SK-N-SH (cell line): Measurements from ENCODE around the gene TRAPPC2L. TPM values are rescaled to one million over a fixed set of nuclear protein-coding genes. Genes with fewer than 3 reads are reported as not detected.
A peak's percentile ranks its signal among the peaks of the same experiment; 100 is the strongest.

Experiments
- CTCF ChIA-PET: fragments of 300-600, 350-600 bp; formaldehyde crosslinking; extraction: SDS; loops from one replicate; lab custom pipeline; 2021; lab: Yijun Ruan, JAX
- POLR2A ChIA-PET: fragments of 350-600 bp; sonication (Branson Sonifier 250); formaldehyde crosslinking; extraction: SDS; loops from one replicate; lab custom pipeline; 2020; ENCODE audit warnings: antibody characterized with exemption, inconsistent platforms; lab: Yijun Ruan, JAX
- DNase-seq: peaks from one replicate; pipeline ENCODE4 v3.0.0; 2012
- H2AFZ ChIP-seq: fragments of 200-600 bp; sonication (generic); 2 replicates; pipeline ENCODE4 v1.8.1; 2016; ENCODE audit warnings: antibody characterized with exemption, mild to moderate bottlenecking, low read depth
- H3F3A ChIP-seq: fragments of 200-600 bp; sonication (generic); replicated peaks from 2 replicates; pipeline ENCODE3; 2016; ENCODE audit warnings: antibody characterized with exemption, mild to moderate bottlenecking; ENCODE audit not compliant: insufficient read depth
- H3K27ac ChIP-seq, 2 experiments: fragments of 200-500 bp in 1 of 2; fragments of 200-600 bp in 1 of 2; sonication (Bioruptor generic) in 1 of 2; sonication (generic), shearing (Covaris generic) in 1 of 2; 2 replicates each; pipeline versions ENCODE4 v1.5.1 to v1.6.1; 2014 to 2016; ENCODE audit warnings: low read depth in 2 of 2, inconsistent platforms in 1 of 2, low read length in 1 of 2, mild to moderate bottlenecking in 1 of 2, mixed read lengths in 1 of 2
- H3K27me3 ChIP-seq: fragments of 200-600 bp; sonication (generic), shearing (Covaris generic); 2 replicates; pipeline ENCODE4 v1.6.1; 2016; ENCODE audit warnings: mixed run types; ENCODE audit not compliant: insufficient read depth
- H3K36me3 ChIP-seq, 2 experiments: fragments of 200-500 bp in 1 of 2; fragments of 200-600 bp in 1 of 2; sonication (Bioruptor generic) in 1 of 2; sonication (generic) in 1 of 2; replicated peaks in 1 of 2; 2 replicates each; pipeline versions ENCODE3 to v1.5.1; 2014 to 2016; ENCODE audit warnings: low read length in 1 of 2, mild to moderate bottlenecking in 1 of 2; ENCODE audit not compliant: insufficient read depth in 2 of 2, control insufficient read depth in 1 of 2
- H3K4me1 ChIP-seq, 2 experiments: fragments of 200-500 bp in 1 of 2; fragments of 200-600 bp in 1 of 2; sonication (Bioruptor generic) in 1 of 2; sonication (generic), shearing (Covaris generic) in 1 of 2; 2 replicates each; pipeline versions ENCODE4 v1.5.1 to v1.6.1; 2014 to 2016; ENCODE audit warnings: low read depth in 1 of 2, low read length in 1 of 2, mixed run types in 1 of 2; ENCODE audit not compliant: insufficient read depth in 2 of 2, control insufficient read depth in 1 of 2
- H3K4me2 ChIP-seq: fragments of 200-600 bp; sonication (generic), shearing (Covaris generic); 2 replicates; pipeline ENCODE4 v1.6.1; 2017; ENCODE audit warnings: mixed run types
- H3K4me3 ChIP-seq, 2 experiments: fragments of 200-500 bp in 1 of 2; fragments of 200-600 bp in 1 of 2; sonication (Bioruptor generic) in 1 of 2; sonication (generic), shearing (Covaris generic) in 1 of 2; 2 replicates each; pipeline versions ENCODE4 v1.5.1 to v1.8.1; 2014 to 2016; ENCODE audit warnings: low read depth in 2 of 2, inconsistent platforms in 1 of 2, low read length in 1 of 2, mild to moderate bottlenecking in 1 of 2, mixed read lengths in 1 of 2, moderate library complexity in 1 of 2
- H3K79me2 ChIP-seq: fragments of 200-600 bp; sonication (generic); 2 replicates; pipeline ENCODE4 v1.8.1; 2017; ENCODE audit warnings: mild to moderate bottlenecking; ENCODE audit not compliant: insufficient read depth
- H3K9ac ChIP-seq: fragments of 200-600 bp; sonication (generic); 2 replicates; pipeline ENCODE4 v1.6.1; 2017; ENCODE audit warnings: mixed run types
- H3K9me2 ChIP-seq: fragments of 200-600 bp; sonication (generic); 2 replicates; pipeline ENCODE4 v1.6.1; 2017; ENCODE audit warnings: mixed run types
- H3K9me3 ChIP-seq: fragments of 200-600 bp; sonication (generic); 2 replicates; pipeline ENCODE4 v1.6.1; 2017; ENCODE audit warnings: mixed run types, mild to moderate bottlenecking, moderate library complexity
- H4K20me1 ChIP-seq: fragments of 200-600 bp; sonication (generic); 2 replicates; pipeline ENCODE4 v1.6.1; 2017; ENCODE audit warnings: mild to moderate bottlenecking, mixed run types; ENCODE audit not compliant: insufficient read depth
- EP300 ChIP-seq, 2 experiments: IDR thresholded peaks; 2 replicates each; pipeline versions ENCODE4 v1.4.0 to v1.6.1; 2012; ENCODE audit warnings: borderline replicate concordance in 1 of 2, low read depth in 1 of 2, low read length in 1 of 2
- FOXJ3 ChIP-seq: sonication (generic); formaldehyde crosslinking; IDR thresholded peaks from 2 replicates; pipeline ENCODE4 v1.5.1; 2020; ENCODE audit warnings: mild to moderate bottlenecking, missing genetic modification reagents
- FOXM1 ChIP-seq: IDR thresholded peaks from 2 replicates; pipeline ENCODE4 v1.4.0; 2012; ENCODE audit warnings: low read depth, mild to moderate bottlenecking
- GABPA ChIP-seq: IDR thresholded peaks from 2 replicates; pipeline ENCODE4 v1.4.0; 2012; ENCODE audit warnings: low read depth, mild to moderate bottlenecking
- GATA2 ChIP-seq: sonication (generic); formaldehyde crosslinking; IDR thresholded peaks from 2 replicates; pipeline ENCODE4 v1.5.0; 2020; ENCODE audit warnings: mild to moderate bottlenecking, missing genetic modification reagents
- JUND ChIP-seq: IDR thresholded peaks from 2 replicates; pipeline ENCODE4 v1.4.0; 2012
- NFIC ChIP-seq: IDR thresholded peaks from 2 replicates; pipeline ENCODE4 v1.4.0; 2012; ENCODE audit warnings: borderline replicate concordance
- RAD21 ChIP-seq: IDR thresholded peaks from 2 replicates; pipeline ENCODE4 v1.6.1; 2012; ENCODE audit warnings: mild to moderate bottlenecking, low read length
- TEAD4 ChIP-seq: IDR thresholded peaks from 2 replicates; pipeline ENCODE4 v1.4.0; 2012; ENCODE audit warnings: mild to moderate bottlenecking, borderline replicate concordance; ENCODE audit not compliant: insufficient read depth
- WGBS: methylation state at CpG from one replicate; pipeline ENCODE4 v1.1.6; 2017; ENCODE audit warnings: low lambda C conversion rate; 5-methylcytosine and 5-hydroxymethylcytosine counted together
- polyA plus RNA-seq, 3 experiments: library from polyadenylated mRNA; depleted of rRNA; stranded (reverse); fragments of >200 nt; gene quantifications; 2 replicates each; pipeline ENCODE4 v1.2.3, GENCODE V29; 2012
- TF ChIP-seq, protein P1 (sequence below): IDR thresholded peaks from 2 replicates; pipeline ENCODE4 v1.6.1; 2012; ENCODE audit warnings: mild to moderate bottlenecking, low read depth, low read length, moderate library complexity

Gene TRAPPC2L
- polyA plus RNA-seq, 1 of the 3 experiments (the other 2 are of a cell fraction) = 73.9 TPM

DNA sequence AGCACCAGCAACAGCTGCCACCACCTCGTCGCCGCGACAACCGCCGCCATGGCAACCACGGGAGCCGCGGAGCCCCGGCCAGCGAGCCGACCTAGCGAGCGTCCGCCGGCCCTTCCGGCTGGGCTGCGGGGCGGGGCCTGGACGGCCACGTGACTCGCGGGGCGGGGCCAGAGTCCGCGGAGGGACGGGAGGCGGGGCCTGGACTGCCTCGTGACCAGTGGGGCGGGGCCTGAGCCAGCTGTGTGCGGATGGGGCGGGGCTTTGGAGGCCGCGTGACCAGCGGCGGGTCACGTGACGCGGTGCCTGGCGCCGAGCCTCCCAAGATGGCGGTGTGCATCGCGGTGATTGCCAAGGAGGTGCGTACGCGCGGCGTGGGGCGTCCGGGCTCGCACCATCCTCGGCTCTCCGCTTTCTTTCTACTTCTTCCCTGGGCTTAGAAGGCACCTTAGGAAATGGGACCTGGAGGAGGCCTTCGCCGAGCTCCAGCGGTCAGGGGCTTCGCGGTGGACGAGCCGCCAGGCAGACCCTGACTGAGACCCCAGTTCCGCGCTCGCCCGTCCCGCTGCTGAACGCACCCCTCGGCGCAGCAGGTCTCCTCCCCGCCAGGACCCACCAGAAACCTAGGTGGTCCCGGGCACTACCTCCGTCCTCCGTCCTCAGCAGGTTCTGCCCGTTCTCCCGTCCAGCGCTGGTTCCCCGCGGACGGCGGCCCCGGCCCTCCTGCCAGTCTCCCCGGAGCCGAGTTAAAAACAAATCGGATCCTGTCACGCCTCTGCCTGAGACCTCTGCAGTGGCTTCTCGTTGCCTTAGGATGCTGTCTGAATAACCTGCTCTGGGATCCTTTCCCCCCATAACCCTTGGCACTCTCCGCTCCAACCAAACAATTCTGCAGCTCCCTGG is at the start of gene TRAPPC2L, which contains the start of gene GALNS (continued):
- no peak for TF ChIP-seq GATA2 (CRISPR knock-in tag)
- no peak for TF ChIP-seq RAD21
- TF ChIP-seq, protein P1, sequence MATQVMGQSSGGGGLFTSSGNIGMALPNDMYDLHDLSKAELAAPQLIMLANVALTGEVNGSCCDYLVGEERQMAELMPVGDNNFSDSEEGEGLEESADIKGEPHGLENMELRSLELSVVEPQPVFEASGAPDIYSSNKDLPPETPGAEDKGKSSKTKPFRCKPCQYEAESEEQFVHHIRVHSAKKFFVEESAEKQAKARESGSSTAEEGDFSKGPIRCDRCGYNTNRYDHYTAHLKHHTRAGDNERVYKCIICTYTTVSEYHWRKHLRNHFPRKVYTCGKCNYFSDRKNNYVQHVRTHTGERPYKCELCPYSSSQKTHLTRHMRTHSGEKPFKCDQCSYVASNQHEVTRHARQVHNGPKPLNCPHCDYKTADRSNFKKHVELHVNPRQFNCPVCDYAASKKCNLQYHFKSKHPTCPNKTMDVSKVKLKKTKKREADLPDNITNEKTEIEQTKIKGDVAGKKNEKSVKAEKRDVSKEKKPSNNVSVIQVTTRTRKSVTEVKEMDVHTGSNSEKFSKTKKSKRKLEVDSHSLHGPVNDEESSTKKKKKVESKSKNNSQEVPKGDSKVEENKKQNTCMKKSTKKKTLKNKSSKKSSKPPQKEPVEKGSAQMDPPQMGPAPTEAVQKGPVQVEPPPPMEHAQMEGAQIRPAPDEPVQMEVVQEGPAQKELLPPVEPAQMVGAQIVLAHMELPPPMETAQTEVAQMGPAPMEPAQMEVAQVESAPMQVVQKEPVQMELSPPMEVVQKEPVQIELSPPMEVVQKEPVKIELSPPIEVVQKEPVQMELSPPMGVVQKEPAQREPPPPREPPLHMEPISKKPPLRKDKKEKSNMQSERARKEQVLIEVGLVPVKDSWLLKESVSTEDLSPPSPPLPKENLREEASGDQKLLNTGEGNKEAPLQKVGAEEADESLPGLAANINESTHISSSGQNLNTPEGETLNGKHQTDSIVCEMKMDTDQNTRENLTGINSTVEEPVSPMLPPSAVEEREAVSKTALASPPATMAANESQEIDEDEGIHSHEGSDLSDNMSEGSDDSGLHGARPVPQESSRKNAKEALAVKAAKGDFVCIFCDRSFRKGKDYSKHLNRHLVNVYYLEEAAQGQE = peak; percentile 56; the same call in 1 of the 2 replicates
- peak; percentile 79 for TF ChIP-seq NFIC
- TF ChIP-seq FOXM1 = no peak
- no peak for TF ChIP-seq EP300 (IDR thresholded peaks at IDR 0.05; ENCODE audit: borderline replicate concordance in 1 of 2, low read depth in 1 of 2, low read length in 1 of 2)
- TF ChIP-seq FOXJ3 (CRISPR knock-in tag) = no peak
- 0 out of 2 replicates have a peak, but pooled peaks have one; percentile 9 for TF ChIP-seq GABPA
- TF ChIP-seq JUND = no peak

DNA sequence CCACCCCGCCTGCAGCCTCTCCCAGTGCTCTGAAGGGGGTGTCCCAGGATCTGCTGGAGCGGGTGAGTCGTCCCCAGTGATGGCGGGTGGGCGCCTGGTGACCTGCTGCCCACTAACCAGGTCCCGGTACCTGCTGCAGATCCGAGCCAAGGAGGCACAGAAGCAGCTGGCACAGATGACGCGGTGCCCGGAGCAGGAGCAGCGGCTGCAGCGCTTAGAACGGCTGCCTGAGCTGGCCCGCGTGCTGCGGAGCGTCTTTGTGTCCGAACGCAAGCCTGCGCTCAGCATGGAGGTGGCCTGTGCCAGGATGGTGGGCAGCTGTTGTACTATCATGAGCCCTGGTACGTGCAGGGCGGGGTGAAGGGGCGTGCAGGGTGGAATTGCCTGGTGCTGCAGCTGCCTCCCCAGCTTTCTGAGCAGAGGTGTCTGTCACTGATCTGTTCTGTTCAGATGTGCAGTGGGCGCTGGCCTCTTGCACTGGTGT is 49.7 kb upstream of the TRAPPC2L start:
- Histone ChIP-seq H3K36me3 (peaks cover 0 to 32% of the 10 kb centered on the region in 2 experiments), H3K9me3 (no peaks in the 10 kb centered on the region), H3K4me3 (no peak overlapping the region), H3F3A (peaks cover 18% of the 10 kb centered on the region), H3K27ac (no peak overlapping the region), H3K79me2 (peaks cover 36% of the 10 kb centered on the region), H3K4me2 (no peak overlapping the region), H3K9ac (no peak overlapping the region), H3K4me1 (peaks cover 10 to 33% of the 10 kb centered on the region in 2 experiments; a peak in 2 of 4 replicates), H3K9me2 (no peaks in the 10 kb centered on the region), H4K20me1 (peaks cover 25% of the 10 kb centered on the region), H3K27me3 (no peaks in the 10 kb centered on the region), H2AFZ (no peak overlapping the region)
- no peak for TF ChIP-seq TEAD4
- 100% methylated on average over 12 of the region's 24 CpGs for WGBS
- CTCF ChIA-PET = interaction anchor here (2.0 kb wide), 1 partner anchor 9 kb away, joined by 12 read pairs; no protein-coding TSS in a partner anchor
- DNase-seq = no peak
- POLR2A ChIA-PET = no interaction called here
